ENCODE data around the gene CLIP1.
A peak's percentile ranks its signal among the peaks of the same experiment; 100 is the strongest.
"Not testable (repeated sequence)": the region's sequence is repeated elsewhere in the genome, so short reads cannot be mapped to it uniquely, and the experiment has no call there.

The CLIP1 gene

GRCh38 chr12:122422730-122423257 lies 325 bp upstream of the CLIP1 start:
- H3K4me3 ChIP-seq (ENCODE audit: low read length) = peak overlapping the region; percentile 93
- H3K27ac ChIP-seq (ENCODE audit: low read depth, low read length) = peak overlapping the region; percentile 92
- peak overlapping the region; percentile 46 for H3K9ac ChIP-seq (ENCODE audit: low read length)
- H3K27me3 ChIP-seq (ENCODE audit: control insufficient read depth, insufficient read depth, low read length) = no peaks in the 10 kb centered on the region
- H3K36me3 ChIP-seq (ENCODE audit: control insufficient read depth, insufficient read depth, low read length) = no peaks in the 10 kb centered on the region
- H3K4me1 ChIP-seq (ENCODE audit: control insufficient read depth, insufficient read depth, low read length) = peaks cover 22% of the 10 kb centered on the region

- peaks cover 22% of the 10 kb centered on the region for H3K4me1 ChIP-seq (ENCODE audit: control insufficient read depth, insufficient read depth, low read length)
- peak overlapping the region; percentile 91 for H3K4me3 ChIP-seq (ENCODE audit: low read length)
- H3K27ac ChIP-seq (ENCODE audit: low read depth, low read length) = peak overlapping the region; percentile 97
- peak overlapping the region; percentile 95 for H3K9ac ChIP-seq (ENCODE audit: low read length)
- no peaks in the 10 kb centered on the region for H3K36me3 ChIP-seq (ENCODE audit: control insufficient read depth, insufficient read depth, low read length)
- no peaks in the 10 kb centered on the region for H3K27me3 ChIP-seq (ENCODE audit: control insufficient read depth, insufficient read depth, low read length)
Observed at GRCh38 chr12:122421187-122421820, 1.2 kb downstream of the CLIP1 start.

GRCh38 chr12:122420471-122421162 lies 1.9 kb downstream of the CLIP1 start:
- peak overlapping the region; percentile 97 for H3K27ac ChIP-seq (ENCODE audit: low read depth, low read length)
- H3K9ac ChIP-seq (ENCODE audit: low read length) = no peak overlapping the region
- peaks cover 22% of the 10 kb centered on the region for H3K4me1 ChIP-seq (ENCODE audit: control insufficient read depth, insufficient read depth, low read length)
- H3K4me3 ChIP-seq (ENCODE audit: low read length) = peak overlapping the region; percentile 91
- no peaks in the 10 kb centered on the region for H3K27me3 ChIP-seq (ENCODE audit: control insufficient read depth, insufficient read depth, low read length)
- H3K36me3 ChIP-seq (ENCODE audit: control insufficient read depth, insufficient read depth, low read length) = no peaks in the 10 kb centered on the region

- not testable (repeated sequence) for H3K36me3 ChIP-seq (ENCODE audit: control insufficient read depth, insufficient read depth, low read length); H3K27me3 ChIP-seq (ENCODE audit: control insufficient read depth, insufficient read depth, low read length); H3K4me3 ChIP-seq (ENCODE audit: low read length); H3K9ac ChIP-seq (ENCODE audit: low read length)
- Histone ChIP-seq H3K27ac (ENCODE audit: low read depth, low read length) (peak overlapping the region; percentile 12), H3K4me1 (ENCODE audit: control insufficient read depth, insufficient read depth, low read length) (peaks cover 22% of the 10 kb centered on the region)
Observed at GRCh38 chr12:122419094-122419493, 3.4 kb downstream of the CLIP1 start.

GRCh38 chr12:122415665-122416064 lies 6.8 kb downstream of the CLIP1 start:
- not testable (repeated sequence) for H3K36me3 ChIP-seq (ENCODE audit: control insufficient read depth, insufficient read depth, low read length); H3K27ac ChIP-seq (ENCODE audit: low read depth, low read length); H3K4me3 ChIP-seq (ENCODE audit: low read length); H3K27me3 ChIP-seq (ENCODE audit: control insufficient read depth, insufficient read depth, low read length); H3K9ac ChIP-seq (ENCODE audit: low read length)
- peaks cover 20% of the 10 kb centered on the region for H3K4me1 ChIP-seq (ENCODE audit: control insufficient read depth, insufficient read depth, low read length)

- H3K4me1 ChIP-seq (ENCODE audit: control insufficient read depth, insufficient read depth, low read length) = peaks cover 11% of the 10 kb centered on the region
- no peaks in the 10 kb centered on the region for H3K36me3 ChIP-seq (ENCODE audit: control insufficient read depth, insufficient read depth, low read length)
- no peaks in the 10 kb centered on the region for H3K27me3 ChIP-seq (ENCODE audit: control insufficient read depth, insufficient read depth, low read length)
- peak overlapping the region; percentile 80 for H3K27ac ChIP-seq (ENCODE audit: low read depth, low read length)
- H3K9ac ChIP-seq (ENCODE audit: low read length) = no peak overlapping the region
- no peak overlapping the region for H3K4me3 ChIP-seq (ENCODE audit: low read length)
Observed at GRCh38 chr12:122413516-122414404, 8.7 kb downstream of the CLIP1 start.

- H3K4me3 ChIP-seq (ENCODE audit: low read length) = no peak overlapping the region
- H3K4me1 ChIP-seq (ENCODE audit: control insufficient read depth, insufficient read depth, low read length) = peaks cover 7% of the 10 kb centered on the region
- no peaks in the 10 kb centered on the region for H3K36me3 ChIP-seq (ENCODE audit: control insufficient read depth, insufficient read depth, low read length)
- H3K27me3 ChIP-seq (ENCODE audit: control insufficient read depth, insufficient read depth, low read length) = no peaks in the 10 kb centered on the region
- no peak overlapping the region for H3K9ac ChIP-seq (ENCODE audit: low read length)
- H3K27ac ChIP-seq (ENCODE audit: low read depth, low read length) = peak overlapping the region; percentile 80
Observed at GRCh38 chr12:122412851-122413433, 9.5 kb downstream of the CLIP1 start.

GRCh38 chr12:122411537-122411936 lies 10.9 kb downstream of the CLIP1 start:
- Histone ChIP-seq H3K9ac (ENCODE audit: low read length) (no peak overlapping the region), H3K36me3 (ENCODE audit: control insufficient read depth, insufficient read depth, low read length) (no peaks in the 10 kb centered on the region), H3K4me1 (ENCODE audit: control insufficient read depth, insufficient read depth, low read length) (peaks cover 7% of the 10 kb centered on the region), H3K4me3 (ENCODE audit: low read length) (no peak overlapping the region), H3K27me3 (ENCODE audit: control insufficient read depth, insufficient read depth, low read length) (no peaks in the 10 kb centered on the region), H3K27ac (ENCODE audit: low read depth, low read length) (peak overlapping the region; percentile 64)

GRCh38 chr12:122407208-122407607 lies 15.3 kb downstream of the CLIP1 start:
- Histone ChIP-seq H3K36me3 (ENCODE audit: control insufficient read depth, insufficient read depth, low read length) (no peaks in the 10 kb centered on the region), H3K9ac (ENCODE audit: low read length) (no peak overlapping the region), H3K4me1 (ENCODE audit: control insufficient read depth, insufficient read depth, low read length) (peaks cover 15% of the 10 kb centered on the region), H3K4me3 (ENCODE audit: low read length) (no peak overlapping the region), H3K27ac (ENCODE audit: low read depth, low read length) (peak overlapping the region; percentile 74), H3K27me3 (ENCODE audit: control insufficient read depth, insufficient read depth, low read length) (no peaks in the 10 kb centered on the region)

- H3K9ac ChIP-seq (ENCODE audit: low read length) = no peak overlapping the region
- H3K27me3 ChIP-seq (ENCODE audit: control insufficient read depth, insufficient read depth, low read length) = no peaks in the 10 kb centered on the region
- peak overlapping the region; percentile 74 for H3K27ac ChIP-seq (ENCODE audit: low read depth, low read length)
- no peaks in the 10 kb centered on the region for H3K36me3 ChIP-seq (ENCODE audit: control insufficient read depth, insufficient read depth, low read length)
- H3K4me1 ChIP-seq (ENCODE audit: control insufficient read depth, insufficient read depth, low read length) = peaks cover 15% of the 10 kb centered on the region
- no peak overlapping the region for H3K4me3 ChIP-seq (ENCODE audit: low read length)
Observed at GRCh38 chr12:122406701-122407164, 15.7 kb downstream of the CLIP1 start.

GRCh38 chr12:122403831-122404230 lies 18.6 kb downstream of the CLIP1 start:
- Histone ChIP-seq H3K9ac (ENCODE audit: low read length) (no peak overlapping the region), H3K27ac (ENCODE audit: low read depth, low read length) (no peak overlapping the region), H3K36me3 (ENCODE audit: control insufficient read depth, insufficient read depth, low read length) (no peaks in the 10 kb centered on the region), H3K4me1 (ENCODE audit: control insufficient read depth, insufficient read depth, low read length) (peaks cover 32% of the 10 kb centered on the region), H3K4me3 (ENCODE audit: low read length) (no peak overlapping the region), H3K27me3 (ENCODE audit: control insufficient read depth, insufficient read depth, low read length) (no peaks in the 10 kb centered on the region)
